GM19043 (cell line): ENCODE measurements around the gene XXYLT1.

Experiments used
- ATAC-seq: cut with Tn5 transposase; IDR thresholded peaks from one replicate; pipeline ENCODE4 v1.9.1; 2021; ENCODE audit warnings: low read depth; ENCODE audit not compliant: unreplicated experiment

Gene XXYLT1

DNA sequence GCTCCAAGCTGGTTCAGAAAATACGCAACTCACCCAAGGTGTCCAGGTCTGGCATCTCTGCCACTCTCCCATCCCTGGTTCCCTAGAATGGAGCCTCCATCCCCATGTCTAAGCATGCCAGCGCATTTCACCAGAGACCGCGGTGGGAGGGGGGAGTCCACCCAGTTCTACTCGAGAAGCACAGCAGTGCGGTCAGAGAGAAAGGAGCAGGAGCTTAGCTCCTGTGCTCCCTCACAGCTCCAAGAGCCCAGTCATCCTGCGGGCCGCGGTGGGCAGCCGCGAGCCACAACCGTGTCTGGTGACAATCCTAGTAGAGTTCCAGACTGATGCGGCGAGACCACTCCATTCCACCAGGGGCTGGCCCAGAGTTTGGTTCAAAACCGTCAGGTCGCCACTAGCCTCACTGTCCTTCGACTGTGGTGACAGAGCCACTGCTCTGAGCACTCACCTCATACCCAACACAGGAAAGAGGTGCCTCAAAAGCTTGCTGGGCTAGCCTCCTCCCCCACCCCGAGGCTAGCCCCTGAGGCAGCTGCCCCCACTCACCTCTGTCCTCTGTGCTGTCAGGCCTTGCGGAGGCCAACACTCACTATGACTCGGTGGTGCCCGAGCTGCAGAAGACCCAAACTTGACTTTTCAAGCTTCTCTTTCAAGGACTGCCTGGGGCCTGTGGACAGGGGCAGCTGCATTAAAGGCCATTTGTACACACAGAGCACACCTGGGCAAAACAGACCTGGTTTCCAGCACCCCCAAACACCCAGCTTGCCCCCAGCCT, 185.4 kb downstream of the XXYLT1 start:
- no peak for ATAC-seq

DNA sequence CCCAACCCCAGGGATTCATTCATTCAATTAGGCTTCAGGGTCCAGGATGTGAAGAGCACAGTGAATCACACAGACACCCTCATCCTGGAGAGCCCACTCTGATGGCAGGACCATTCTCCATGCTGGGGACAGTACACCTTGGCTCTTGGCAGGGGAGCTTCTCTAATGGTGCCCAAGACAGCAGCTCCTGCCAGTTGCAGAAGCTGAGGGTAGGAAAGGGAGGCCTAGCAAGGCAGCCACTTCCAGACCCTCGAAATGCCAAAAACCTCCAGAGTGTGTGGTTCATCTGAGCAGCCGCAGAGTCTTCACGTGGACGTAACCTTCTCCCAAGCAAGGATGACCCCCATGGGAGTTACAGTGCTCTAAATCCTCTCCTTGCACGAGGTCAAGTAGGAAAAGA, 186.2 kb downstream of the XXYLT1 start:
- ATAC-seq = no peak

DNA sequence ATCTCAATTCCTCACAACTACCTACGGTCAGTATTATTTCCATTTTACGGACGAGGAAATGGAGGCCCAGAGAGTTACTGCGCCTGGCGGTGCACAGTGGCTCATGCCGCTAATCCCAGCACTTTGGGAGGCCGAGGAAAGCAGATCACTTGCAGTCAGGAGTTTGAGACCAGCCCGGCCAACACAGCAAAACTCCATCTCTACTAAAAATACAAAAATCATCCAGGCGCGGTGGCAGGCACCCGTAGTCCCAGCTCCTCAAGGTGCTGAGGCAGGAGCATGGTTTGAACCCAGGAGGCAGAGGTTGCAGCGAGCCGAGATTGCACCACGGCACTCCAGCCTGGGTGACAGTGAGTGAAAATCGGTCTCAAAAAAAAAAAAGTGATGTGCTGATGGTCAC, 187.3 kb downstream of the XXYLT1 start:
- ATAC-seq = no peak

GRCh38 chr3:195082811-195083210, 188.1 kb downstream of the XXYLT1 start:
- ATAC-seq = no peak

- ATAC-seq = no peak
These were observed 189.6 kb downstream of the XXYLT1 start for GRCh38 chr3:195081242-195081963.

GRCh38 chr3:195080571-195081151, 190.3 kb downstream of the XXYLT1 start:
- ATAC-seq = no peak

DNA sequence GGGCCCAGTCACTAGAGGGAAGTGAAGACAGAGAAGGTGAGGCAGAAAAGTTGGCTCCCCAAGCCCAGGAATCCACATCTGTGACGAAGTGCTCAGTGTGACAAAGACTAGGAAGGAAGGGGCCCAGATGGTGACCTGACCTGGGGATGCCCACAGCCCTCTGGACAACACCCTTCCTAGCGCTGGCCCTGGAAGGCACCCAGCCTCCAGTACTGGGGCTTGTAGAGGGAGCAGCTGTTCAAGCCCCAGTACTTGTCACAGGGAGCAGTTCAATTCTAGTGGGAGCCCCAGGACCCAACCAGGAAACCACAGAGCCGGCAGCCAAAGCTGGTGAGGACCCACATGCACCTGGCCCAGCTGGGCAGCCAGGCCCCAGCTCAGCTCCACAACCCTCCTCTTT, 190.8 kb downstream of the XXYLT1 start:
- ATAC-seq = no peak

GRCh38 chr3:195079636-195080035, 191.3 kb downstream of the XXYLT1 start:
- no peak for ATAC-seq

GRCh38 chr3:195078891-195079440, 192.0 kb downstream of the XXYLT1 start:
- no peak for ATAC-seq

DNA sequence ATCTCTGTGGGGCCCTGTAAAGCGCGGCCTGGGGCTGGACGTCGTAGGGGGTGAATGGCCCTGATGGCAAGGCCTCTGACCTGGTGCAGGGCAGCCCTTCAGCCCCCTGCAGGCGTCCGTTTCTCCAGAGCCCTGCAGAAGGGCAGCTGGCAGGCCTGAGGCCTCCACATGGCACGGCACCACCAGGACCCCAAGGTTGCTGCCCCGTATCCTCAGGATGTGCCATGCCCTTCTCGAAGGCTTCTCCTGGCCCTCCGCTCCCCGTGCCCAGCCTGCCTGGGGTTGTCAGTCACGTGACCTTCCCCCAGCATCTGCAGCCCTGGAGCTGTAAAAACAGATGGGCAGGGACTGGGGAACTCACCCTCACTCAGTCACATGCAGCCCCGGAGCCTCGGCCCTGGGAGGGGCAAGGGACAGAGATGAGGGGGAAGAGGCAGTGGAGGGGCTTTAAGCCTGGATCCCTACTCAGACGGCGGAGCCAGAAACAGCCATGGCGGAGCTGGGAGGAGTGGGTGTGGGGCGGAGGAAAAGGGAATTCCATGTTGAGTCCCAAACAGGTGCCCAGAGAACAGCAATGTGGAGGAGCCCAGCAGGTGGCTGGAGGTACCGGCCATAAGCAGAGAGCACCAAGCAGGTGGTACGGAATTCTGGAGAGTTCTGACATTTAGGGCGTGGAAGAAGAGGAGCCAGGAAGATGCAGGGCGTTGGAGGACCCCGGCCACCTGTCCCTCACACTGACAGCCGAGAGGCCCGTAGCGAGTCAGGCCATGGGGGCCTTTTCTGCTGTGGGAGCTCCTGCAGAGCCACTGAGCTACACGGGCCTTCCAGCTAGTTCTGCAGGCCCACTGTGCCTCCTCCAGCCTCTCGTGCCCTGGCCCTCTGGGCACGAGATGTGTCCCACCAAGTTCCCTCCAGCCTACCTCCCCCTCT, 193.1 kb downstream of the XXYLT1 start:
- no peak for ATAC-seq

DNA sequence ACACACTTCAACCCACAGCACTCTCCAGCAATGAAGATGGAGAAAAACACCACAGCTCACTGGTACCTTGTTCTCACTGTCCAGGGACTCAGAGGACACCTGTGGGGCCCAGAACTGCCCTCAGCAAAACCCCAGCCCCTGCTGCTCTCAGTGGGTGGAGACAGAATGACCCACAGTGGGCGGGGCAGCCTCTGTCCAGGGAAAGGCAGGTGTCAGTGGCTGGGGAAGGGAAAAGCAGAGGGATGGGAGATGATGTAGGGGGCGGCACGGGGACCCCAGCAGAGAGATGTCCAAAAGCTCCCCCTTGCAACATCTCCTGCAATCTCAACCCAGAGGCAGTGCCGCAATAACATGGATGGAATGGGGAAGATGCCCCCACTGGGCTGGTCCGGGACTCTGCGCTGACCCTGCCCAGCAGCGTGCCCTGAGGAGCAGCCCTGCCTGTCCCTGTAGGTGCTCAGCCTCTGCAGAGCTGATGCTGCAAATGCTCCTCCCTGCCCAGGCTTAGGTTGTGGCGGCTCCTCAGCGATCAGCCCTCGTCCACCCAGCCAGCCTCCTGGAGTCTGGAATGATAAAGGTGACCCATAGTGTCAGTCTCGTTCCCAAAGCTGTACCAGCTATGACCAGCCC, 193.9 kb downstream of the XXYLT1 start:
- ATAC-seq = no peak

- no peak for ATAC-seq
These were observed 194.8 kb downstream of the XXYLT1 start for GRCh38 chr3:195075941-195076875.

- no peak for ATAC-seq
These were observed 195.6 kb downstream of the XXYLT1 start for GRCh38 chr3:195075199-195075940.

DNA sequence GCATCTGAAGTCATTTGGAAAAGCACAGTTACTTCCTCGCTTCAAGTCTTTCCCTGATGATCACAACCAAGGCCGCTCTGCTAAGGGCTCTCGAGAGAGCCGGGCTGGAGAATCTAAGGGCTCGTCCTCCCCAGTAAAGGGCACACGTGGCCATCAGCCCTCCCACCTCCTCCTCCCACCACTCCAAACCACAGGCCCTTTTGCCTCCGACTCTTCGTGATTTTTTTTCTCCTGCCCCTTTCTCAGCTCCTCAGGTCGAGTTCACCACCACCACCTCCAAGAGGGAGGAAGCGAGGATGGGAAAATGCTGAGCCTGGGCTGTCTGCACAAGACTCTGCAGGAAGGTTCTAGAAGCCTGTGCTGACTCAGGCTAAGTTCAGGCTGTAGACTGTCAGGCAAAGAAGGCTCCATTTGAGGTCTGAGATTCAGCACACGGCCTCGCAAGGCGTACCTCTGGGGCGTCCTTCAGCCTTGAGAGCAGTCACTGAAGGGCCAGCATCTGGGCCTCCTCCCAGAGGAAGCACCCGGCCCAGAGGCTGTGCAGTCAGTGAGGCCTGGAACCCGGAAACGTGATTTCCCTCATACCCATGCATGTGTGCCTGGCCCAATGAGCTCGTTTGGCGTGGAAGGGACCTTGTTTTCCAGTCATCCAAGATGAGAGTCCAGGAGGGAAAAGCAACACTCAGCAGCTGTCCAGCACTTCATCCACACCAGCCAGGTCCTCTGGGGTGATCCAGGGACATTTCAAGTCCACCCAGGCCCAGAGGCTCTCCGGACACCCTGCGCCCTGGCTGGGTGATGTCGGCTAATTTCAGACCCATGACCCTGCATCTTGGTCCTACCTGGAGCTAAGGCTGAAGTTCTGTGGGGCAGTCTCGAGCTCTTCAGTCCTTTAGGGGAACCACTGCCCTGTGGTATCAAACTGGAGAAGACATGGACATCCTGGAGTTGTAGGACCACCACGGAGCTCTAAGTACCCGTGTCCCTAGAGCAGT, 196.8 kb downstream of the XXYLT1 start:
- no peak for ATAC-seq

DNA sequence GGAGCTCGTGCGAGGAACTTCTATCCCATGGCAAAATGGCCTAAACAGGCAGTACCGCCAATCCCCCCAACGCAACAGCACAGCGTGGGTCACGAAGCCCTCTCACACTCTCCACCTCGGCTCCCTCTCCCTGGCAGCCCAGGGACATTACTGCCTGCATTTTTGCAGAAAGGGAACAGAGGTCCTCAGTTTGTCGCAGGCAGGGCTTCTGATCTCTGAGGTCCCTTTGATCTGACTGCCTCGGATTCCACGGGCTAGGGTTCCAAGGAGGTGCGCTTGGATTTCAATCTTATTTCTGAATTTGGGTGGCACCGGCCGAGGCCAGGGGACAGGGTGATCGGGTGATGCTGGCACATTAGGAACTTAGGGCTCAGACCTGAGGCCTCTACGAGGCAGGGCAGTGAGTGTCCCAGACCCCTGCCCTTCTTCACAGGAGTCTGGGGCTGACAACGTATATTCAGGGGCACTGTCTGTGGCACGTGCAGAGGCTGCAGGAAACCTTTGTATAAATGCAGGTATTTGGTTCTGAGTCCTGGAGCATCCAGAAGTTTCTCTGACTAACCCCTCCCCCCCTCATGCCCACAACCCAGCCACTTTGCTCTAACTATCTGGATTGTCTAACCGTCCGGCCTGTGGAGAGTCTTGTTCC, 197.9 kb downstream of the XXYLT1 start:
- ATAC-seq = no peak
